Heart right ventricle (tissue), 16 donors: ENCODE results near the gene CDC16. TPM values are rescaled to one million over a fixed set of nuclear protein-coding genes. Genes with fewer than 3 reads are reported as not detected.

Source experiments
- ATAC-seq, 8 donors: fragments of 200-7000 bp; cut with Tn5 transposase; one replicate each; pipeline ENCODE4 v1.9.1; 2020; ENCODE audit warnings: mild to moderate bottlenecking in 8 of 8, moderate library complexity in 8 of 8, moderate number of reproducible peaks in 1 of 8
- DNase-seq, 2 donors: peaks; one replicate each; pipeline ENCODE4 v3.0.0-alpha.2; 2020
- H3K27ac ChIP-seq, 10 donors: fragments of 200-600 bp; sonication (generic) in 2 of 10; one replicate each; pipeline versions ENCODE4 v1.5.0 to v1.8.0; 2020 to 2022; ENCODE audit warnings: mild to moderate bottlenecking in 3 of 10
- H3K27me3 ChIP-seq, 7 donors: fragments of 200-600 bp; one replicate each; pipeline ENCODE4 v1.8.0; 2021 to 2022; ENCODE audit warnings: mild to moderate bottlenecking in 2 of 7
- H3K36me3 ChIP-seq, 9 donors: fragments of 200-600 bp; sonication (generic) in 1 of 9; one replicate each; pipeline versions ENCODE4 v1.5.0 to v1.8.0; 2020 to 2022; ENCODE audit warnings: mild to moderate bottlenecking in 2 of 9
- H3K4me1 ChIP-seq, 9 donors: fragments of 200-600 bp; sonication (generic) in 1 of 9; one replicate each; pipeline versions ENCODE4 v1.5.0 to v1.8.0; 2020 to 2022; ENCODE audit warnings: mild to moderate bottlenecking in 4 of 9
- H3K4me3 ChIP-seq, 10 donors: fragments of 200-600 bp; sonication (generic) in 2 of 10; one replicate each; pipeline versions ENCODE4 v1.5.0 to v1.8.0; 2020 to 2022; ENCODE audit warnings: mild to moderate bottlenecking in 7 of 10, moderate library complexity in 2 of 10
- H3K9me3 ChIP-seq, 11 donors: fragments of 200-600 bp in 10 of 11; sonication (generic) in 2 of 11; one replicate each; pipeline versions ENCODE4 v1.5.0 to v1.8.0; 2013 to 2022; ENCODE audit warnings: mild to moderate bottlenecking in 2 of 11, control low read depth in 1 of 11, moderate library complexity in 1 of 11
- WGBS, 2 donors: extraction: QIAGEN DNeasy Blood & Tissue Kit; methylation state at CpG; one replicate each; pipeline ENCODE4 v1.1.7; 2013; ENCODE audit warnings: inconsistent platforms in 1 of 2; 5-methylcytosine and 5-hydroxymethylcytosine counted together
- intact Hi-C, 10 donors: fragments of 100-400 bp; cut with DNase I; formaldehyde crosslinking; loops; one replicate each; pipeline versions ENCODE4 v1.11.1 to v1.14.2; 2022
- long read RNA-seq, 3 donors: library from polyadenylated mRNA; unstranded; transcript quantifications; one replicate each; pipeline ENCODE4 v2.0.0, GENCODE V29; 2020 to 2021
- polyA plus RNA-seq, 2 donors: library from polyadenylated mRNA; stranded (reverse); fragments of 200-250 nt; gene quantifications; one replicate each; pipeline ENCODE4 v1.2.3, GENCODE V29; 2013
- total RNA-seq, 10 donors: library from RNA; stranded (reverse); fragmentation: NEBNext Ultra II Directional in 3 of 10; extraction: Animal tissue kit (Norgen Biotek cat#: 25700) in 3 of 10; gene quantifications; one replicate each; pipeline versions ENCODE4 v1.2.1 to v1.2.4, GENCODE V29; 2021 to 2023
- TF ChIP-seq, protein P1 (sequence below), 9 donors: fragments of 200-600 bp; sonication (generic) in 2 of 9; IDR thresholded peaks; one replicate each; pipeline versions ENCODE4 v1.5.0 to v1.8.0; 2021 to 2022; ENCODE audit warnings: antibody characterized with exemption in 9 of 9, mild to moderate bottlenecking in 5 of 9, moderate library complexity in 1 of 9
- donor health status: Arrhythmogenic right ventricular cardiomyopathy.
- donor health status: ischemic (EF 13 %, LVEDD 7.1; RV severe dilation, severe dysfunction).
- donor health status: healthy with polysubstance abuse.
- donor health status: DM: no; HTN: yes; CAD: no.
- donor health status: DM: no; HTN: no; CAD: no.
- donor health status: ischemic (EF 25% LVEDD 6.9; RV normal size, moderate dysfunction).
- donor health status: ischemic (EF 25% LVEDD 5.7; RV mildly dilated, moderate dysfunction).
- donor health status: healthy.
- donor health status: DM: yes; HTN: yes; CAD: no.
- donor health status: Ischemic cardiomyopathy.
- donor health status: ischemic (EF 35%, LVEDD 5.7; RV mildly dilated, moderate dysfunction).
- donor health status: nonischemic (EF 11% LVEDD 7.7; RV severe dilation, severe dysfunction).
- donor health status: DM: yes; HTN: yes; CAD: no.
- donor health status: PGD.
- donor health status: ischemic (EF 29% LVEDD 5.4; RV normal size, mild dysfunction).
- donor health status: nonischemic (EF 23%, LVEDD 6.1; RV moderate dilation, normal function).

Gene CDC16, protein sequence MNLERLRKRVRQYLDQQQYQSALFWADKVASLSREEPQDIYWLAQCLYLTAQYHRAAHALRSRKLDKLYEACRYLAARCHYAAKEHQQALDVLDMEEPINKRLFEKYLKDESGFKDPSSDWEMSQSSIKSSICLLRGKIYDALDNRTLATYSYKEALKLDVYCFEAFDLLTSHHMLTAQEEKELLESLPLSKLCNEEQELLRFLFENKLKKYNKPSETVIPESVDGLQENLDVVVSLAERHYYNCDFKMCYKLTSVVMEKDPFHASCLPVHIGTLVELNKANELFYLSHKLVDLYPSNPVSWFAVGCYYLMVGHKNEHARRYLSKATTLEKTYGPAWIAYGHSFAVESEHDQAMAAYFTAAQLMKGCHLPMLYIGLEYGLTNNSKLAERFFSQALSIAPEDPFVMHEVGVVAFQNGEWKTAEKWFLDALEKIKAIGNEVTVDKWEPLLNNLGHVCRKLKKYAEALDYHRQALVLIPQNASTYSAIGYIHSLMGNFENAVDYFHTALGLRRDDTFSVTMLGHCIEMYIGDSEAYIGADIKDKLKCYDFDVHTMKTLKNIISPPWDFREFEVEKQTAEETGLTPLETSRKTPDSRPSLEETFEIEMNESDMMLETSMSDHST
- total RNA-seq (10 to 100 TPM; 27.8 to 37.6 (median 30.4) TPM), polyA plus RNA-seq (10 to 100 TPM; 29.4 to 76.6 TPM)
- long read RNA-seq, donor 1, transcript CDC16-204 (19 exons, 2,211 nt): minor isoform, 10 of 49 reads
- long read RNA-seq, donor 1, transcript CDC16-203 (18 exons, 2,203 nt): major isoform, 14 of 49 reads
- long read RNA-seq, donor 1, partial matches to known transcripts: 7 of 49 reads
- long read RNA-seq, donor 1, other reads (novel, unspliced or antisense): 16 of 49 reads
- long read RNA-seq, donor 2, transcript CDC16-203 (18 exons, 2,203 nt): minor isoform, 5 of 39 reads
- long read RNA-seq, donor 2, transcript CDC16-204 (19 exons, 2,211 nt): major isoform, 8 of 39 reads
- long read RNA-seq, donor 2, partial matches to known transcripts: 7 of 39 reads
- long read RNA-seq, donor 2, other reads (novel, unspliced or antisense): 18 of 39 reads
- long read RNA-seq, donor 3, transcript CDC16-203 (18 exons, 2,203 nt): major isoform, 8 of 25 reads
- long read RNA-seq, donor 3, transcript CDC16-204 (19 exons, 2,211 nt): minor isoform, 6 of 25 reads
- long read RNA-seq, donor 3, partial matches to known transcripts: 2 of 25 reads
- long read RNA-seq, donor 3, other reads (novel, unspliced or antisense): 9 of 25 reads

GRCh38 chr13:114234645-114235421 lies at the start of gene CDC16:
TSS of gene CDC16 (plus strand) at chr13:114234897. CDS start at chr13:114235085, 188 bp downstream.
- intact Hi-C loops: no loop called here

DNA sequence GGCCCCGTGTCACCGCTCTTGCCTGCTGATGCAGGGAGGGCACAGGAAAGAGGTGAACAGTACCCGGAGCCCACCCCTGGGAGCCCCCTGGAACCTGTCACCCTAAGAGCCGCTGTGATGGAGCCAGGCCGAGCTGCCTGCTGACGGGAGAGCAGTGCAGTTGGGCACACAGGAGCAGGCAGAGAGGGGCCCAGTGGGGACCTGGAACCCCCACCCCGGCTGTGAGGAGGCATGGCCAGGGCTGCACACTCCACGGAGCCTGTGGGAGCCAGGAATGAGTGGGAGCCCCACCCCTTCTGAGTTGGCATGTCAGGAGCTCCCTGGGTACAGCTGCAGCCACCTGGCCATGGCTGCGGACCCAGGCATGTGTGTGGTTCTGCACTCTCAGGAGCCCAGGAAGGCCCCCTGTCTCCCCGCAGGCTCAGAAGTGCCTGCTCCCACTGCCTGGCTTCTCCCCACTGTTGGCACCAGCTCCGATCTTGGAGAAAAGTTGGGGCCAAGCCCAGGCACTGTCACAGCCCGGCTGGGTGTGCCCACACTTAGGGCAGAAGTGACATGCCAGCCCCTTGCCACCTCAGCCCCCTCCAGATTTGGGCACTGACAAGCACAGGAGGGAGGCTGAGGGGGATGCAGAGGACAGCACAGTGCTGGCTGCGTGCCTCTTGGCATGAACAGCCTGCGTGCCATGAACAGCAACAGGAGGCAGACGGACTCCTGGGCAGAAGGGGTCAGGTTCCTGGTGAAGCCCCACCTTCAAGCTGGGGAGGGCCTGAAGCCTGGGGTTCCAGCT lies 49.3 kb upstream of the CDC16 start:
- peak; percentile 24 to 58 for DNase-seq
- H3K27ac ChIP-seq: peak overlapping the region in 1 of 10 donors; percentile 10
- peaks cover 0 to 14% (median 0%) of the 10 kb centered on the region in 11 donors for H3K9me3 ChIP-seq
- ATAC-seq: peak; percentile 46 to 96 (median 90)
- H3K36me3 ChIP-seq: no peaks in the 10 kb centered on the region
- intact Hi-C loops: no loop called here
- TF ChIP-seq, protein P1, sequence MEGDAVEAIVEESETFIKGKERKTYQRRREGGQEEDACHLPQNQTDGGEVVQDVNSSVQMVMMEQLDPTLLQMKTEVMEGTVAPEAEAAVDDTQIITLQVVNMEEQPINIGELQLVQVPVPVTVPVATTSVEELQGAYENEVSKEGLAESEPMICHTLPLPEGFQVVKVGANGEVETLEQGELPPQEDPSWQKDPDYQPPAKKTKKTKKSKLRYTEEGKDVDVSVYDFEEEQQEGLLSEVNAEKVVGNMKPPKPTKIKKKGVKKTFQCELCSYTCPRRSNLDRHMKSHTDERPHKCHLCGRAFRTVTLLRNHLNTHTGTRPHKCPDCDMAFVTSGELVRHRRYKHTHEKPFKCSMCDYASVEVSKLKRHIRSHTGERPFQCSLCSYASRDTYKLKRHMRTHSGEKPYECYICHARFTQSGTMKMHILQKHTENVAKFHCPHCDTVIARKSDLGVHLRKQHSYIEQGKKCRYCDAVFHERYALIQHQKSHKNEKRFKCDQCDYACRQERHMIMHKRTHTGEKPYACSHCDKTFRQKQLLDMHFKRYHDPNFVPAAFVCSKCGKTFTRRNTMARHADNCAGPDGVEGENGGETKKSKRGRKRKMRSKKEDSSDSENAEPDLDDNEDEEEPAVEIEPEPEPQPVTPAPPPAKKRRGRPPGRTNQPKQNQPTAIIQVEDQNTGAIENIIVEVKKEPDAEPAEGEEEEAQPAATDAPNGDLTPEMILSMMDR (IDR thresholded peaks at IDR 0.05): no peak
- WGBS, 2 donors: 52 to 74% methylated on average over 15 of the region's 15 CpGs
- H3K4me1 ChIP-seq: no peaks in the 10 kb centered on the region
- no peak overlapping the region for H3K4me3 ChIP-seq
- H3K27me3 ChIP-seq: peaks cover 0 to 5% (median under 1%) of the 10 kb centered on the region in 7 donors

More at GRCh38 chr13:114234645-114235421, at the start of gene CDC16:
- Histone ChIP-seq H3K4me3 (peak within 1 kb of the TSS; percentile 67 to 99 (median 88)), H3K27me3 (peaks cover 0 to 16% (median 11%) of the 10 kb centered on the region in 7 donors), H3K9me3 (no peaks in the 10 kb centered on the region), H3K27ac (peak within 1 kb of the TSS; percentile 68 to 93 (median 89)), H3K36me3 (peaks cover 0 to 35% (median 27%) of the 10 kb centered on the region in 9 donors), H3K4me1 (peaks cover 0 to 25% (median 17%) of the 10 kb centered on the region in 9 donors)
- DNase-seq: peak; percentile 91 to 93
- 0 to 1% methylated on average over 74 to 76 of the region's 76 CpGs for WGBS, 2 donors
- TF ChIP-seq, protein P1 (IDR thresholded peaks at IDR 0.05): peak in 6 of 9 donors; percentile 10 to 40 (median 24)
- peak; percentile 97 to 99 (median 98) for ATAC-seq

DNA sequence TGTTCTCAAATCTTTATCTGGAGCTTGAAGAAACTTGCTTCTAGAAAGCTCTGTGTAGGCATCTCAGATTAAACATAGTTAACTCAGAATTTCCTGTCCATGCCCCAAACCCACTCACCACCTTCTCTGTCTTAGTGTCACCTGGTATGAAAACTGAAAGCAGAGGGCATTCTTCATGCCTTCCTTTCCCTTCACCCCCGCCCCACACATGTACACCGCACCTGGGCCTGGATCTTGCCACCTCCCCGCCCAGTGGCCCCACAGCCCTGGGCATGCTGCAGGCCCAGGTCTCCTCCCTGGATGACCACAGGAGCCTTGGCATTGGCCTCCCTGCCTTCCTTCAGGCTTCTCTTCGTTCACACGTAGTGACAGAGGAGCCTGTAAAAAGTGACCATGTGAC lies 39.8 kb upstream of the CDC16 start:
- Histone ChIP-seq H3K9me3 (peaks cover 0 to 22% (median 0%) of the 10 kb centered on the region in 11 donors), H3K27ac (no peak overlapping the region), H3K27me3 (peaks cover 0 to 23% (median 0%) of the 10 kb centered on the region in 7 donors), H3K36me3 (no peaks in the 10 kb centered on the region), H3K4me3 (no peak overlapping the region), H3K4me1 (no peaks in the 10 kb centered on the region)
- intact Hi-C loops: no loop called here
- no peak for ATAC-seq
- 77 to 79% methylated on average over 5 of the region's 5 CpGs for WGBS, 2 donors
- TF ChIP-seq, protein P1 (IDR thresholded peaks at IDR 0.05): no peak
- DNase-seq: no peak
